Measurements from ENCODE around the gene ARHGDIA.

Gene ARHGDIA

DNA sequence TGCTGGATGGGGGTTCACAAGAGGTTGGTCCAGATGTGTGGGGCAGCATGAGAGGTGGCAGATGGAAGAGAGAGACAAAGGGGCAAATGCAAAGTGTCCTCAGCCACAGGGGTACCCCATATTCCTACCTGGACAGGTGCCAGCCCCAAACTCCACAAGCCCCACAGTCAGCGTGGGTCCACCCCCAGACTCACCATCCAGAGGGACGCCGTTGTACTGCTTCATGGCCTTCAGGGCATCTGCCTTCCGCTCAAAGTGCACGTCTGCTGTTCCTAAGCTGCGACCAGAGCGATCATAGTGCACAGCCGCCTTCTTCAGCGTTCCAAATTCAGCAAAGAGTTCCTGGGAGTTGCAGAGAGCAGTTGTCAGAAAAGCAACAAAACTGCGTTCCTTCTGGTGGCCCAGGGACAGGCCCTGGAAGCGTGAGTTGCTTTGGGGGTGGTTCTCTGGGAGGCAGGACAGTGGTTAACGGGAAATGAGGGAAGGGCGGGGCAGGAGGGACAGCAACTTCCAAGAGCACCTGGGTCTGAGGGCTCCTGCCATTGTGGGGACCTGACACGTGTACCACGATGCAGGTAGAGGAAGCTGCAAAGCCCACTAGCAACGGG lies 18.0 kb upstream of the ARHGDIA start:
- no peak overlapping the region for H2AFZ ChIP-seq (ENCODE audit: low read depth, low read length)

DNA sequence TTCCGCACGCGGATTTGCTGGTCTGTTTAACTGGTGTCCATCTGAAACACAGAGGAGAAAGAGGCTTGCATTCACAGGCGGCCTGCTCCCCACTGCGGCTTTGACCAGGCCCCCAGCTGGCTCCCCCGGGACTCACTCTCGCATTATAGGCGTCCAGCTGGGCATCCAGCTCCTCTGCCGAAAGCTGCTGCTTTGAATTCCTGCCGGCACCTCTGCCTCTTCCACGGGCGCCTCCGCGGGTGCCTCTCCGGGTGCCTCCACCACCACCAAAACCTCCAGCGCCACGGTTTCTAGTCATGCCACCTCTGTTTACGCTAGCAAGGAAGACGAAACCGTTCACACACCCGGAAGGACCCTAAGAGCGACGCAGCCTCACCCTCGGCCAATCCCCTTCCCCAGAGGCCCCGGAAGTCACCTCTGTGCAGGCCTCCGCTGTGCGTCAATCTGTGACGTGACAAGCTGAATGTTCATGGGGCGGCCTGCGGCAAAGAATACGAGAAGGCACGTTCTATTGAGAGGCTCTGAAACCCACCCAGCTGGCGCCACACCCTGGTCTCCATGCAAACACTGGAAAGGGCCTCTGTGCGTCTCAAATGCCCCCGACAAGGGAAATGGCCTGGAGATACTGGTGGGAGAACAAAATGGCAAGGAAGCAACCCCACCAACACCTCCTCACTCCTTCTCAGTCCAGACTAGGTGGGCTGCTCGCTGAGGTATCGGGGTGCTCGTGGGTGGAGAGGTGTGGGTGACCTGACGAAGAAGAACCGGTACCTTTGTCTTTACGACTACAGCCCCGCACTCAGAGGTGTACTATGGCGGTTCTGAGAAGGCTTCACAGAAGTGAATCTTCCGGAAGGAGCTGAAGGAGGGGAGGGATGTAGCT lies 17.2 kb upstream of the ARHGDIA start:
- Histone ChIP-seq H3K4me3 (ENCODE audit: low read length) (no peak overlapping the region), H3K27me3 (ENCODE audit: insufficient read depth, low read length) (no peaks in the 10 kb centered on the region), H3K9me3 (ENCODE audit: low read length) (no peaks in the 10 kb centered on the region), H3K36me3 (ENCODE audit: insufficient read depth, low read length) (peaks cover 64% of the 10 kb centered on the region), H2AFZ (ENCODE audit: low read depth, low read length) (no peak overlapping the region), H3K4me1 (ENCODE audit: insufficient read depth, low read length) (peaks cover 17% of the 10 kb centered on the region)

More for the DNA sequence above, 18.0 kb upstream of the ARHGDIA start:
- Histone ChIP-seq H3K4me3 (ENCODE audit: low read length) (no peak overlapping the region), H3K4me1 (ENCODE audit: insufficient read depth, low read length) (peaks cover 17% of the 10 kb centered on the region), H3K27me3 (ENCODE audit: insufficient read depth, low read length) (no peaks in the 10 kb centered on the region), H3K36me3 (ENCODE audit: insufficient read depth, low read length) (peaks cover 66% of the 10 kb centered on the region), H3K9me3 (ENCODE audit: low read length) (no peaks in the 10 kb centered on the region)

GRCh38 chr17:81885869-81886548 lies 14.9 kb upstream of the ARHGDIA start:
- H3K4me1 ChIP-seq (ENCODE audit: insufficient read depth, low read length), result peaks cover 12% of the 10 kb centered on the region
- no peak overlapping the region for H2AFZ ChIP-seq (ENCODE audit: low read depth, low read length)
- no peaks in the 10 kb centered on the region for H3K27me3 ChIP-seq (ENCODE audit: insufficient read depth, low read length)
- no peaks in the 10 kb centered on the region for H3K9me3 ChIP-seq (ENCODE audit: low read length)
- no peak overlapping the region for H3K4me3 ChIP-seq (ENCODE audit: low read length)
- peaks cover 74% of the 10 kb centered on the region for H3K36me3 ChIP-seq (ENCODE audit: insufficient read depth, low read length)

DNA sequence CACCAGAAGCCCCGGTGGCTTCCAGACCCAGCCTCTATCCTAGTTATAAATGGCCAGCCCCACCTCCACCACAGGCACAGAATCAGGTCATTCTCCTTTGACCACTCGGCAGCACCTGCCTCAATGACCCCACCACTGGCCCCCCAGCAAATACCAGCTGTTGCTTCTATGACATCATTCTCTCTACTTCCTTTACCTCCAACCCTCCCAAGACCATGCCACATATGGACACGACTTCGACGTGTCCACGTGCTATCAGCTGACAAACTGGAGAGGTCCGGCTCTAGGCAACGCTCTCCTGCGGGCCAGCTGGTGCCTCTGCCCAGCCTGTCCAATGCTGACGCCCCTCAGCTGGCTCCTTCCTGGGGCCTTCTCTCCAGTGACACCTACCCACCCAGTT lies 14.3 kb upstream of the ARHGDIA start:
- H3K9me3 ChIP-seq (ENCODE audit: low read length), result no peaks in the 10 kb centered on the region
- peaks cover 73% of the 10 kb centered on the region for H3K36me3 ChIP-seq (ENCODE audit: insufficient read depth, low read length)
- H3K27me3 ChIP-seq (ENCODE audit: insufficient read depth, low read length), result no peaks in the 10 kb centered on the region
- peaks cover 9% of the 10 kb centered on the region for H3K4me1 ChIP-seq (ENCODE audit: insufficient read depth, low read length)
- H3K4me3 ChIP-seq (ENCODE audit: low read length), result no peak overlapping the region
- H2AFZ ChIP-seq (ENCODE audit: low read depth, low read length), result no peak overlapping the region

- Histone ChIP-seq H3K9me3 (ENCODE audit: low read length) (no peaks in the 10 kb centered on the region), H3K36me3 (ENCODE audit: insufficient read depth, low read length) (peaks cover 69% of the 10 kb centered on the region), H2AFZ (ENCODE audit: low read depth, low read length) (no peak overlapping the region), H3K4me1 (ENCODE audit: insufficient read depth, low read length) (peaks cover 4% of the 10 kb centered on the region), H3K4me3 (ENCODE audit: low read length) (no peak overlapping the region), H3K27me3 (ENCODE audit: insufficient read depth, low read length) (no peaks in the 10 kb centered on the region)
Observed at GRCh38 chr17:81884968-81885367, 13.8 kb upstream of the ARHGDIA start.

DNA sequence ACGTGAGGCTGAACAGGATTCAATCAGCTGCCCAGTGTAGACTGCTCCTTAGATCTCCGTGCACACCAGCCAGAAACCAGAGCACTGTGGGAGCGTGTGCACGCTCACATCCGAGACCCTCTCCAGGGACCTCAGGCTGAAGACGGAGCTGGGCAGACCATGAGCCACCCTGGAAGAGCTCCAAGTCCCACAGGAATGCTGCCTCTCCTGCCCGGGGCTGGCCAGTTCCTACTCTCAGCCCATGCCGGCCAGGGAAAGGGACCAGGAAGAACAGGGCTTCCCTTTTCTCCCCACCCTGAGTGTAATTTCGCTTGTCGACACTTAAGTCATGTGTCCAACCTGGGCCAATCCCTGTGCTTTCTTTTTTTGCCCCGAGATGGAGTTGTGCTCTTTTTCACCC lies 13.4 kb upstream of the ARHGDIA start:
- H3K9me3 ChIP-seq (ENCODE audit: low read length), result no peaks in the 10 kb centered on the region
- H3K36me3 ChIP-seq (ENCODE audit: insufficient read depth, low read length), result peaks cover 69% of the 10 kb centered on the region
- H2AFZ ChIP-seq (ENCODE audit: low read depth, low read length), result no peak overlapping the region
- H3K4me1 ChIP-seq (ENCODE audit: insufficient read depth, low read length), result no peaks in the 10 kb centered on the region
- H3K27me3 ChIP-seq (ENCODE audit: insufficient read depth, low read length), result no peaks in the 10 kb centered on the region
- H3K4me3 ChIP-seq (ENCODE audit: low read length), result no peak overlapping the region

DNA sequence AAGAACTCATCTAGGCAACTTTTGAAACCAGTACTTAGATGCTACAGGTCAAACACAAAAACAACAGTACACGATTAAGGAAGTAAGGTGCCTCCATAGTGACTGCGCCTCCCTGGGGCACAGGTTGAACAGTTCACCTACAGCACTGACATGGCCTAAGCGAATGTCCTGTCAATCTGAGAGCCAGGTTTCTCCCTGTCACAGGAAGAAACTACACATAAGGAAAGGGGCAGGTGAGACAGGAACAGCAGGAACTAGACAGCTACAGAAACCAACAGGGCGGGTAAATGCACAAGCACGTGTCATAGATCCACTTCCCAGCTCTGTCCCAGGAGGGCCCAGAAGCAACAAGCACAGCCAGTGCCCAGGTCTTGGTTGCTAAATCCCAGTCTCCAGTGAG lies 8.0 kb upstream of the ARHGDIA start:
- Histone ChIP-seq H3K36me3 (ENCODE audit: insufficient read depth, low read length) (peaks cover 32% of the 10 kb centered on the region), H3K9me3 (ENCODE audit: low read length) (no peaks in the 10 kb centered on the region), H2AFZ (ENCODE audit: low read depth, low read length) (no peak overlapping the region), H3K4me1 (ENCODE audit: insufficient read depth, low read length) (no peaks in the 10 kb centered on the region), H3K27me3 (ENCODE audit: insufficient read depth, low read length) (no peaks in the 10 kb centered on the region), H3K4me3 (ENCODE audit: low read length) (no peak overlapping the region)

DNA sequence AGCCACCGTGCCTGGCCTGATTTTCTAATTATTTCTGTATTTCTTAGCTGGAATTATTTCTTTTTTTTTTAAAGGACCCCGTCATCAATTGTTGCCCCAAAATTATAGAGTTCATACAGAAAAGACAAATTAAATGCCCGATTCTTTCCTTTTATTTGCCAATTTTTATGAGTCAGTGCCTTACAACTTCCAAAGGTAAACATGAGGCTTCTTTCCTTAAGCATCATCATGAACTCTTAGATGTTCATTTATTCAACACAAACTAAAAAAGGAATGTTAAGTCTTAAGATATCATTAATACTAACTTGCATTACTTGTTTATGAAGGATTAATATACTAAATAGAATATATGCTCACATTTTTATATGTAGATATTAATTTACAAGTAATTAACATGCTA lies 7.2 kb upstream of the ARHGDIA start:
- Histone ChIP-seq H3K27me3 (ENCODE audit: insufficient read depth, low read length) (no peaks in the 10 kb centered on the region), H2AFZ (ENCODE audit: low read depth, low read length) (no peak overlapping the region), H3K9me3 (ENCODE audit: low read length) (no peaks in the 10 kb centered on the region), H3K4me3 (ENCODE audit: low read length) (no peak overlapping the region), H3K36me3 (ENCODE audit: insufficient read depth, low read length) (peaks cover 28% of the 10 kb centered on the region), H3K4me1 (ENCODE audit: insufficient read depth, low read length) (no peaks in the 10 kb centered on the region)

DNA sequence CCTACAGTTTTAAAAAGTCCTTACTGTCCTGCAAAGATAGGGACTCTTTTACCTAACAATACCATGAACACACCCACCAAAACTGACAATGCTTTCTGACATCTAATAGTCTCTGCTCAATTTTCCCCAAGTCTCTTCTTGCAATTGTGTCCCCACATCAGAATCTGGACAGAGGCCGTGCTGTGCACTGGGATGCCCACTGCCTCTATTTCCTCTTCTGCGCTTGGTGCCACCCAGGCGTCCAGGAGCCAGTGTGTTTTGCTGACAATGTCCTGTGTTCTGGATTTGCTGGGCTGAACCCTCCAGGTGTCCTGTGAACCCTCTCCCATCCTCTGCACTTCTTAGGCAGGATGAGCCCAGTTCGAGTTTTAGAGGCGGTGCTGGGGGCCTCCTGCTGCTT lies 6.4 kb upstream of the ARHGDIA start:
- H2AFZ ChIP-seq (ENCODE audit: low read depth, low read length), result no peak overlapping the region
- peaks cover 24% of the 10 kb centered on the region for H3K36me3 ChIP-seq (ENCODE audit: insufficient read depth, low read length)
- no peak overlapping the region for H3K4me3 ChIP-seq (ENCODE audit: low read length)
- H3K4me1 ChIP-seq (ENCODE audit: insufficient read depth, low read length), result no peaks in the 10 kb centered on the region
- H3K9me3 ChIP-seq (ENCODE audit: low read length), result no peaks in the 10 kb centered on the region
- H3K27me3 ChIP-seq (ENCODE audit: insufficient read depth, low read length), result no peaks in the 10 kb centered on the region

GRCh38 chr17:81871387-81872230 lies 472 bp upstream of the ARHGDIA start:
- Histone ChIP-seq H3K9me3 (ENCODE audit: low read length) (no peaks in the 10 kb centered on the region), H3K36me3 (ENCODE audit: insufficient read depth, low read length) (peaks cover 20% of the 10 kb centered on the region), H3K4me3 (ENCODE audit: low read length) (peak overlapping the region; percentile 79), H2AFZ (ENCODE audit: low read depth, low read length) (peak overlapping the region; percentile 66), H3K4me1 (ENCODE audit: insufficient read depth, low read length) (peaks cover 36% of the 10 kb centered on the region), H3K27me3 (ENCODE audit: insufficient read depth, low read length) (no peaks in the 10 kb centered on the region)

DNA sequence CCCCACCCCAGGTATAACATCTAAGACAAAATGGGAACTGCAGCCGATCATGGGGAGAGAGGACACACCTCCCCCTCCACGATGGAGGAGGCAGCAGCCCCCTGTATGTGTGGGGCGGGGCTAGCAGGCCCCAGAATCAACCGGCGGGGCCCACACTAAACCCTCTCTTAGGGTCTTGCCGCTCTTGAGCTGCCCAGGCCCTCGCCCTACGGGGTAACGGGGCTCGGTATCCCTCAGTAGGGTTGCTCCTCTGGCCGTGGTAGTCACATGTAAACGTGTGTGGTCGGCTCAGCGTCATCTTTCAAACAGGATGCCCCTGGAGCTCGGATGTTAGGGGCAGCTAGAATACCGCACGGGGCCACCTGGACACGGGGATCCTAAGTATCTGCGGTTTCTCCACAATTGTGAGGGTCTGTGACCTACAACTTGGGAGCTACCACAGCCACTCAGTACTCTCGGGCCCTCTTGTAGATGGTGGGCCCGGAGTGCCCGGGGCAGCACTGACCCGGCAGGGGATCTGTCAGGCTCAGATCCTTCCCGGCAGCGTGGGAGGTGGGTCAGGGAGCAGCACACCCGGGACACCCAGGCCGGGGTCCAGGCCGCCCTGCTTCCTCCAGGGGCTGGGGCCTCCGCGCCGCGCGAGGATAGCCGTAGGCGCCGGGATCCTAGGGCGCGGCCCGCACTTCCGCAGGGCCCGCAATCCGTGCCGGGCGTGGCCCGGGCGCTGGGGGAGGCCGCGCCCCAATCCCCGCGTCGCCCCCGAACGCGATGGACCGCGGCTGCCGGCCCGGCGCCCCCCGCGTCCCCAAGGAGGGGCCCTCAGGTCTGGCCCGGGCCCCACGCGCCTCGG lies 781 bp downstream of the ARHGDIA start:
- Histone ChIP-seq H3K27me3 (ENCODE audit: insufficient read depth, low read length) (no peaks in the 10 kb centered on the region), H3K9me3 (ENCODE audit: low read length) (no peaks in the 10 kb centered on the region), H2AFZ (ENCODE audit: low read depth, low read length) (no peak overlapping the region), H3K4me3 (ENCODE audit: low read length) (peak overlapping the region; percentile 79), H3K4me1 (ENCODE audit: insufficient read depth, low read length) (peaks cover 36% of the 10 kb centered on the region), H3K36me3 (ENCODE audit: insufficient read depth, low read length) (peaks cover 25% of the 10 kb centered on the region)
